ENCODE data around the gene TMEM203.

DNA sequence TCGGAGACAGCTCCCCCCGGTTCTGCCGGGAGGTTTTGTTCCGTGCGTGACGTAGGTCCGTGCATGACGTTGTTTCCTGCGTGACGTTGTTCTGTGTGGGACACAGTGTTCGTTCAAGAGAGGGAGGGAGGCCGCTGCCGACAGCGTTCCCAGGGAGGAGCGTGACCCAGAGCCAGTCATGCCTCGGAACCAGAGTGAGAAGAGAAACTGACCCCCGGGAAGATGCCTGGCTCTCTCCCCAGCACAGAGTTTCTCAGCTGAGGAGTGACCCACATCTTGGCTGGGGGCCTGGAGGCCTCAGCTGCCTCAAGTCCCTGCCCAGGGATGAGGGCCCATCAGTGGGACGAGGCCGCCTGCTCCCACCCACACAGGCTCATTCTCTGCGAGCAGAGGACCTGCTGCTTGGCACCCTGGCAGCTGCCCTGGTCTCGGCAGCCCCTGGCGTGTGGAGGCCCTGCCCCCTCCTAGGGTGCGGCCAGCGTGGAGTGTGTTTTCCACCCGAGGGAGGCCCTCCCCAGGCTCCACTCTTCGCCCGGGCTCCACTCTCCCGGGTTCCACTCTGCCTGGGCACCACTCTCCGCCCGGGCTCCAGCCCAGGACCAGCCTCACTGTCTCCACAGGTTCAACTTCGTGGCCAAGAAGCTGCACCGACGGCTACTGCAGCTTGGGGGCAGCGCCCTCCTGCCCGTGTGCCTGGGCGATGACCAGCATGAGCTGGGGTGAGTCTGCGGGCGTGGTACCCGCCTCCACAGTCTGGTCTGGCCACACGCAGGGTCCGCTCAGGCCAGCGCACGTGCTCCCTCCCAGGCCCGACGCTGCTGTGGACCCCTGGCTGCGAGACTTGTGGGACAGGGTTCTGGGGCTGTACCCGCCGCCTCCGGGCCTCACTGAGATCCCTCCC is 8.0 kb upstream of the TMEM203 start:
- TF ChIP-seq, protein P1, sequence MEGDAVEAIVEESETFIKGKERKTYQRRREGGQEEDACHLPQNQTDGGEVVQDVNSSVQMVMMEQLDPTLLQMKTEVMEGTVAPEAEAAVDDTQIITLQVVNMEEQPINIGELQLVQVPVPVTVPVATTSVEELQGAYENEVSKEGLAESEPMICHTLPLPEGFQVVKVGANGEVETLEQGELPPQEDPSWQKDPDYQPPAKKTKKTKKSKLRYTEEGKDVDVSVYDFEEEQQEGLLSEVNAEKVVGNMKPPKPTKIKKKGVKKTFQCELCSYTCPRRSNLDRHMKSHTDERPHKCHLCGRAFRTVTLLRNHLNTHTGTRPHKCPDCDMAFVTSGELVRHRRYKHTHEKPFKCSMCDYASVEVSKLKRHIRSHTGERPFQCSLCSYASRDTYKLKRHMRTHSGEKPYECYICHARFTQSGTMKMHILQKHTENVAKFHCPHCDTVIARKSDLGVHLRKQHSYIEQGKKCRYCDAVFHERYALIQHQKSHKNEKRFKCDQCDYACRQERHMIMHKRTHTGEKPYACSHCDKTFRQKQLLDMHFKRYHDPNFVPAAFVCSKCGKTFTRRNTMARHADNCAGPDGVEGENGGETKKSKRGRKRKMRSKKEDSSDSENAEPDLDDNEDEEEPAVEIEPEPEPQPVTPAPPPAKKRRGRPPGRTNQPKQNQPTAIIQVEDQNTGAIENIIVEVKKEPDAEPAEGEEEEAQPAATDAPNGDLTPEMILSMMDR (conservative IDR thresholded peaks at IDR 0.05): no peak; the same call in 1 of the 2 replicates
- no peak for TF ChIP-seq ZFX (IDR thresholded peaks at IDR 0.05)
